GM11168 (cell line): ENCODE data around the gene CPLX1.
"Not testable (repeated sequence)": the region's sequence is repeated elsewhere in the genome, so short reads cannot be mapped to it uniquely, and the experiment has no call there.

Experiments used
- in situ Hi-C: fragments of 300-500 bp; cut with MboI; formaldehyde crosslinking; loops from one replicate; pipeline ENCODE4 v1.12.0; 2022; ENCODE audit warnings: low sequenced_read_pairs; ENCODE audit not compliant: unreplicated experiment

CPLX1 gene

DNA sequence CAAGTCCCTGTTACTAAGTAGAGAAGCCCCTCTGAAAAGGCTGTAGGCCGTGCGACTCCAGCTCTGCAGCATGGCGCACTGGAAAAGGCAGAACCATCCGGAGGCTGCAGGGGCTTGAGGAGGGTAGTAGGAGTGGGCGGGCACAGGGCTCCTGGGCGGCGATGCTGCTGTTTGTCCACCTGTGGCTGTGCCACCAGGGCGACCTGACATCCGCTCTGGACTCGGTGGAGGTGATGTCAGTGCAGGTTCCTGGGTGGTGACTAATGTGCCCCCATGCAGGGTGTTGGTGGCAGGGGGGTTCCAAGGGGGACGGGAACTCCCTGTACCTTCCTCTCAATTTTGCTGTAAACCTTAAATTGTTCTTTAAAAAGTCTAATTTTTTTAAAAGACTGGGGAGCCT is 62.0 kb downstream of the CPLX1 start:
- in situ Hi-C loops: no loop called here

DNA sequence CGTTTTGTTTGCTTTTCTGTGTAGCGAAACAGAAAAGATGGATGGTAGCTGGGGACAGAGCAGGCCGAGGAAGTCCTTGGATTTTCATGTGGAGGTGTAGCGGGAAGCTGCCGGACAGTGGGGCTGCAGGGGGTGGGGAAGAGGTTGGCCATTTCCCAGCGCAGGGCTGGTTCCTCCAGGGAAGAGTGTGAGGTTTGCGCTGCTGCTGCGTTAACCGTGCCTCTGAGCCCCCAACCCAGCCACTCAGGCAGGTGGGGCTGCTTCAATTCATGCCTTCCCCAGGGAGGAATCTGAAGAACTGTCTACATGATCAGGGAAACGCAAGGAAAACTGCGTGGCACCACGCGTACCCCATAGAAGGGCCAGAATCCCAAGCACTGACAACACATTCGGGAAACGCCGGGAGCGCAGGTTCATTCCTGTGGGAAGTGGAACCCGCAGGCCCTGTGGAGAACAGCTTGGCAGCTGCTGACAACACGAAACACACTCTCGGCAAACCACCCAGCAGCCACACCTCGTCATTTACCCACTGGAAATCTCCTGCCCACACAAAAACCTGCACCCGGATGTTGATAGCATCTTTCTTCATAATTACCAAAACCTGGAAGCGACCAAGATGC is 62.6 kb downstream of the CPLX1 start:
- in situ Hi-C loops: no loop called here

DNA sequence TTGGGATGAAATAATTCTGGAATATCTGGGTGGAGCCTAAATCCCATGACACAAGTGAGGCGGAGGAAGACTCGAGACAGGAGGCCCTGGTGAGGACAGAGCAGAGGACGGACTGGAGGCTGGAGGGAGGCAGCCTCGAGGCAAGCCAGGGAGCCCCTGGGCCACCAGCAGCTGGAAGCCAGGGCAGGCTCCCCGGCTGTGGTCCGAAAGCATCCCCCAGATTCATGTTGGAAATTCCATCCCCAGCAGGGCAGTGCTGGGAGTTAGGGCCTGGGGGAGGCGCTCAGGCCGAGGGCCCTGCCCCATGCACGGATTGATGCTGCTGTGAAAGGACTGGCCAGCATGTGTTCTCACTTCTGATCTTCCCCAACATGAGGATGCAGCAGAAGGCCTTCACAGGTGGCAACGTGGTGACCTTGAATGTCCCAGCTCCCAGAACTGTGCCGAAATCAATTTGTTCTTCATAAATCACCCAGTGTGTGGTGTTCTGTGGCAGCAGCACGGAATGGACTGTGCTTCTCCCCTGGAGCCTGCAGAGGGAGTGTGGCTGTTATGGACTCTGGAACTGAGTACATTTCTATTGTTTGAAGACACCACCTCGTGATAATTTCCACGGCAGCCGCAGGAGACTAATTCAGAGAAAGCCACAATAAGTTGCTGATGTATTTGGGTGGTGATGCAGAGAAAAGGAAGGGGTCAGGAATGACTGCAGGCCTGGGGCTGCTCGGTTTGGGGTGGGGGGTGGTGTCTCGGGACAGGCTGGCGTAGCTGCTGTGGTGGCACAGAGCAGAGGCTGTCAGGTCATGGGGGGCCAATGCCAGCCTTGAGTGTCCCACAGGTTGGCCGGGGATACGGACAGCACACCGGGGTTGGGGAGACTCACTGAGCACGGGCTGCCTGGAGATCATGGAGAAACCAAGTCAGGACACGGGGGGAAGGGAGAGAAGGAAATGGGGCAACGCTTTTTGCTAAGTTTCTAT is 63.4 kb downstream of the CPLX1 start:
- in situ Hi-C loops: no loop called here

DNA sequence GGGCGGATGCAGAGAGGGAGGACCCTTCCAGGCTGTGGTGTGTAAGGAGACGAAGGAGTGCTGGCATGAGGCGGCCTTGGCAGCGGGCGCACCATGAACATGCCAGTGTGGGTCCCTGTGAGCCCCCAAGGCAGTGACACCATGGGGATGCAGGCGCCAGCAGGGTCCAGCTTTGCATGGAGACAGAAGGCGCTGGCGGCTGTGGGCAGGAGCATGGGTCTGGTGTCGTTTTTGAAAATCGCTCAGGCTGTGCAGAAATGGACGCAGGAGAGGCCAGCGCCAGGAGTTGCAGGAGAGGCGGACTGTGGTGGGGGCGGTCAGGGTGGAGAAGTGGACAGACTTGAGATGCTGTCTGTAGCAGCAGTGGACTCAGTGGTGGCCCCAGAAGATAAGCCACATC is 64.2 kb downstream of the CPLX1 start:
- in situ Hi-C loops: no loop called here

DNA sequence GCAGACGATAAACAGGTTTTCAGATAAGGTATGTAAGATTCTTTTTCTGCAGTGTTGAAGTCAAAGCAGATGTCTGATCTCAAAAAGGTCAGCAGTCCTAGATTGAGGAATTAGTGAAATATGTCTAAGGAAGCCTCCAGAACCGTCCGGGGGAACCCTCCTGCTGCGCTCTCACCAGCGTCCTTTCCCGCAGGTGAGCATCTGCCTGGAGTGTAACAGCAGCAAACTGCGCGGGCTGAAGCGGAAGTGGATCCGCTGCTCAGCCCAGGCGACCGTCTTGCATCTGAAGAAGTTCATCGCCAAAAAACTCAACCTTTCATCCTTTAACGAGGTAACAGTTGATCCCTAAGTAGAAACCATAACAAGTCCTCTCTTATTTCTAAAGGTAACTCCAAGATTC is 64.8 kb downstream of the CPLX1 start:
- in situ Hi-C loops: no loop called here

DNA sequence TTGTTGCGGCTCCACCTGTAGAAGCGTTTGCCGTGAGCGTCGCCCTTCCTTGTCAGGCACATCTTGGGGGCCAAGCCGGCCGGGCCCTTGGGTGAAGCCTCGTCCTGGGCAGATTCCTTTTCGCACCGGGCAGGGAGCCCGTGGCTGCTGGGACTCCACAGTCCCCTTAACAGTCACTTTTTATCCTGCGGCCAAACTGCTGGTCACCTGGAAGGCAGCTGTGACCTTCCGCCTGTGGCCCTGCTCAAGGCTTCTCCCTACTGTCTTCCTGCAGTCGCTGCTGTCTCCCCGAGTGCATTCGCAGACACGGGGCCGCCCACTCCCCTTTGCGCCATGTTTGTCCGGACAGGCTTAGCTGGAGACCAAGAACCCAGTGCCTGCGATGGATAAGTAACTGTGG is 65.3 kb downstream of the CPLX1 start:
- in situ Hi-C loops: no loop called here

DNA sequence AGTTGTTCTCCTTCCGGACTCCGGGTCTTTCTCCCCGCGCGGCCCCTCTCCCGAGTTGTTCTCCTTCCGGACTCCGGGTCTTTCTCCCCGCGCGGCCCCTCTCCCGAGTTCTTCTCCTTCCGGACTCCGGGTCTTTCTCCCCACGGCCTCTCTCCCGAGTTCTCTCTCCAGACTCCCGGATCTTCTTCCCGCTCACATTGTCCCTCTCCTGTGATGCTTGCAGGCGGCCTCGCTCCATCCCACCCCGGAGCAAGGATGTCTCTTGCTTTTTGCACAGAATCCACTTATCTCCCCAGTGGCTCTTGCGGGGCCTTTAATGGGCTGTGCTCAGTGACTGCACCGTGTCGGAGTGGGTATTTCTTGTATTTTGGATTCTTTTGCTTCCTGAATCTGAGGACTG is 66.1 kb downstream of the CPLX1 start:
- in situ Hi-C loops: not testable (repeated sequence)

DNA sequence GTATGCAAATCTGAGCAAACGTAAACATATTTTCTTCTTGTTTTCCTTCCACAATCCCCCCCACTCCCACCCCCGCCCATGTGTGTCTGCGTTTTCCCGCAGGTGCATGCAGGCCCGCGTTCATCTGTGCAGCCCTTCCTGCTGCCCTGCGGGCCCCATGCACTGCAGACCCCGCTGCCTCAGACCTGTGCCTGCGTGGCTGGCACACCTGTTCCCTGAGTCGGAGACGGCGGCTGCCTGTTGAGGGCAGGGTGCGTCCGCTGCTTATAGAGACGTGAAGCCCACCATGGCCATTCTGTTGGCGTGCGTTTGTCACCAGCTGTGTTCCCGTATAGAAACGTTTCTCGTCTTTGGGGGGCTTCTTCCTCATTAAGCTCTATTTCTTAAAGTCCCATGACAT is 68.8 kb downstream of the CPLX1 start:
- in situ Hi-C loops: no loop called here

DNA sequence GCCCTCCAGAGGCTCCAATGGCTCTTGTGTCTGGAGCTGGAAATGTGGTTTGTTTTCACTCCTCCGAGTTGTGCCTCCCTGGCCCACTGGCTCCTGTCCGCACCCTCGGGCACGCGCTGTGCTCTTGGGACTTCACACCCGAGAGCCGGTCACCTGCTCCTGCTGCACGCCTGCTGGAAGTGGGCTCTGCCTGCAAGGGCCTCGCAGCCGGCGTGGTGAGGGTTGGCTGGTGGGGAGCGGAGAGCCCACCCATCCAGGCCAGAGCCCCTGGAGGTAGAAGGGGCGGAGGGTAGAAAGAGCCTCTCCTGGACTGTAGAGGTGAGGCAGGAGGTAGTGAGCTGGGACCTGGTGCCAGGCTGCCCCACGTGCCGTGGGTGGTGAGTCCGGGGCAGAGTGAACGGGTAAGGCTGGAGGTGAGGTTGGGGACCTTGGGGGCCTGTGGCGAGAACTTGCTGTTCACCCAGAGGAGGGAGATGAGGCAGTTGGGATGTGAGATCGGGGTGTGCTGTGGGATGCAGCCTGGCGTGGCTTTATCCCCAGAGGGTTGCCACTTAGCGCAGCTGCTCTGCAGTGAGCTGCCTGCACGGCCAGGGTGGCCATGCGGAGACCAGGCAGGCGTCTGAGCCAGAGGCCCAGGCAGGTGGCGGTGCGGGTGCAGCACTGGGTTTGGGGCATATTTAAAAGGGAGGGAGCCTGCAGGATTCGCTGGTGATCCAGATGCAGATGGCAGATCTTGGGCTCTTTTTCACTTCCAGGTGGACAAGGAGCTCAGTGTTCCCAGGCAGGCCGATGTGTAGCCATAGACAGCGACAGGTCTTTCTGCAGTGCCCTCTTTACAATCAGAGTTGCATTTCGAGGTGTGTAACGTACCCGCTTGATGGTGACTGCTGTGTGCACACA is 71.5 kb downstream of the CPLX1 start:
- in situ Hi-C loops: no loop called here

DNA sequence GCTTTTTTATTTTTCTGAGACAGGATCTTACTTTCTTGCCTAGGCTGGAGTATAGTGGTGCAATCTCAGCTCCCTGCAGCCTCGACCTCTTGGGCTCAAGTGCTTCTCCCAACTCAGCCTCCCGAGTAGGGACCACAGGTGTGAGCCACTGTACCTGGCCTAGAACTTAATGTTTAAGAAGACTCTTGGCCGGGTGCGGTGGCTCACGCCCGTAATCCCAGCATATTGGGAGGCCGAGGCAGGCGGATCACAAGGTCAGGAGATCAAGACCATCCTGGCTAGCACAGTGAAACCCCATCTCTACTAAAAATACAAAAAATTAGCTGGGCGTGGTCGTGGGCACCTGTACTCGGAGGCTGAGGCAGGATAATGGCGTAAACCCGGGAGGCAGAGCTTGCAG is 72.7 kb downstream of the CPLX1 start:
- in situ Hi-C loops: not testable (repeated sequence)

DNA sequence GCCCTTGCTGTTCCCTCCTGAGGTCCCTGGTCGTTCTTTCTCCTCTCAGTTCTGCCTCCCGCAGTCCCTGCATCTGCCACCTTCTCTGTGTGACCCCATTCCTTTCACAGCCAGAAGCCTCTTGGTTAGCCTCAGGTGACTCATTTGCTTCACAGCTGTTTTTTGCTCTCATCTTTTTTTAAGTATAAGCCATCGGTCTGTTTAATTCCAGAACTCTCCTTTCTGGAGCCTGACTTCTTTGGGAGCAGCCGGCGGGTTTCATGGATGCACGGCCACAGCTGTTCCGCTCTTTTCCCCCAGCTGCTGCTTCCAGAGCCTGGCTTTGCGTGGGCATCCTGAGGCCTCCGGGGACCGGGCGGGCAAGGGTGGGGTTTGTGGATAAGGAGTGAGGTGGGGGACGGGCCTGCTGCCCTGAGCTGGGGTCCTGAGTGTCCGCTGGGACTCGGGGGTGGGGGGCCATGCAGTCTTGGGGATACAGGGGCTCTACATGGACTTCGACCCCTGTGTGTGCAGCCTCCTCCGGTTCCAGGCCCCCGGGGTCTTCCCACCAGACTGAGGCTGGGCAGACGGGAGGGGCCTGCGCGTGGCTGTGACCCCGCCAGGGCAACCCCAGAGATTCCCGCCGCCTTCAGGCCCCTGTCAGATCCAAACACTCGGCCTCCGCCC is 73.6 kb downstream of the CPLX1 start:
- in situ Hi-C loops: no loop called here

DNA sequence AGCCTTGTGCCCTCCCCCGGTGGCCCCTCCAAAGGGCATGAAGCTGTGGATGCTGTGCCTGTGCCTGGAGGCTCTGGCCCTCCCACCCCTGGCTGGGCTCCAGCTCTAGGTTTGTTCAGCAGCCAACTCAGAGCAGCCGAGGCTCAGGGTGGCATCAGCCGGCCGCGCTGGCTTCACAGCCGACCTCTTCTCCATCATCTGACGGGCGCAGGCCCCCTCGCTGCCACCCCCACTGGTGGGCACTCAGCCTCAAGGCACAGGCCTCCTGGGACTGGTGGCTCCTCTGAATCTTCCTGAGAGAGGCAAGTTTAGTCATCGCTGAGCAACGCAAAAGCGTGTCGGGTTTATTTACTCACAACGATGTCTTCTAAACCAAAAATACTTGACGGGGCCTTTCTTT is 74.3 kb downstream of the CPLX1 start:
- in situ Hi-C loops: no loop called here

DNA sequence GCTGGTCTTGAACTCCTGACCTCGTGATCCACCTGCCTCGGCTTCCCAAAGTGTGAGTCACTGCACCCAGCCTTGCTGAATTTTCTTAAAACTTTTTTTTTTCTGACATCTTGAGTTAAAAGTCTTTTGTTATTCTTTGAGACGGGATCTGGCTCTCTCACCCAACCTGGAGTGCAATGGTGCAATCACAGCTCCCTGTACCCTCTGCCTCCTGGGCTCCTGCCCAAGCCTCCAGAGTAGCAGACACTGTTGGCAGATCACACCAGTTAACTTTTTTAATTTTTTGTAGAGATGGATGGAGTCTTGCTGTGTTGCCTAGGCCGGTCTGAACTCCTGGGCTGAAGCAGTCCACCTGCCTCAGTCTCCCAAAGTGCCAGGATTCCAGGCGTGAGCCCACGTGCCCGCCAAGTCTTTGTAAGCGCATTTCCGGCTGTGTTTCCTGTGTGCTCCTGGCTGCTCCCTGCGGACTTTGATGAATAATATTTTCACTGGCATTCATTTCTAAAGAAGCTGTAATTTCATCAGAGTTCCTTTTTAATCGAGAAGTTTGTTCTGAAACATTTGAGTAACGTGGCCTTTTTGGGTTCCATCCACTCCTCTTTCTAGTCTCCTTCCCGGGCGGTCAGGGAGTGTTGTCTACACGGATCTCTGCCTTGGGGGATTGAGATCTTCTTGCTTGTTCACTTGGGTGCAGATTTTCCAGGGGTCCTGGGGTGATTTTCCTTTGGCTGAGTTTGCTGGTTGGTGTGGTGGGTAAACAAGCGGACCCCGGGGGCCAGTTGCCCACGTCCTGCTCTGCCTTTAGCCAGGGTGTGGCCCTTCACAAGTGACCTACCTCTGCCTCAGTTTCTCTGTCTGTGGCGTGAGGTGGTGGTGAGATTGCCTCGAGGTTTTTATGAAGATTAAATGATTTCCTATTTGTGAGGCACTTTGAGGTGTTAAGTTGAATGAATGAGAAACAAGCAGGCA is 75.9 kb downstream of the CPLX1 start:
- in situ Hi-C loops: no loop called here

DNA sequence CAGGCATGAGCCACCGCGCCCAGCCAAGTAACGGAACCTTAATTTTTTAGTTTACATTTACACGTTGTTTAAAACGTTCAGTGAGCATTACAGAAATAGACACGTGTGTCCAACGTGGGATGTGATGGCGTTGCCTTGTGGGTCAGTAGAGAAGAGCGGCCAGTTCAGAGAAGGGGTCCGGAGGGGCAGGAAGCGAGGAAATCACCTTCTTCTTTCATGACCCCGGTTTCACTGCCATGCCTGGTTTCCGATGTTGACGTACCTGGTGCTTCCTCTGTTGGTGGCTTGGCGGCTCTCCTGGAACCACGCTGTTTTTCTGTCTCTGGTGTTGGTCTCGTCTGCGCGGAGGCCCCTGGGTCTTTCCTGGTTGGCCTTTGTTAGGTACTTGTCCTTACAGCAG is 77.5 kb downstream of the CPLX1 start:
- in situ Hi-C loops: no loop called here

DNA sequence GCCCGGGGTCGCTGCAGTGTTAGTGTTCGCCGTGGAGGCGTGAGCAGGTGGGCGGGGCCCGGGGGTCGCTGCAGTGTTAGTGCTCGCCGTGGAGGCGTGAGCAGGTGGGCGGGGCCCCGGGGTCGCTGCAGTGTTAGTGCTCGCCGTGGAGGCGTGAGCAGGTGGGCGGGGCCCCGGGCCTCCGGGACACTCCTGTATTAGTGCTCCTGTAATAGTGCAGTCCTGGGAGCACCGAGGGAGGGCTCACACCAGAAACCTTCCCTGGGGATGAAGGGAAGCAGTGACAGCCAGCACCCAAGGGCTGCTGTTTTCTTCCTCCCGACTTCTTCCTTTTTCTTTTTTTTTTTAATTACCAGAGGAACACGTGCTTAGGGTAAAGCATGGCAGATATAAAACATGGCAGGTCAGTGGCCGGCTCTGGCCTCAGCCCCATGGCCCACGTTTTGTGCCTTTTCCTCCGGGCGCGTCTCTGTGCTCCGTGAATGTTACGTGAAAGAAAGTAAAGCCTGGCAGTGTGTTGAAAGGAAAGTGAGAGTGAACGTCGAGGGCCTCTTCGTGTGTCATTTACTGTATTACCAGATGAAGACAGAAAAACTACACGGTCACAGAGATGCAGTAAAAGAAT is 78.3 kb downstream of the CPLX1 start:
- in situ Hi-C loops: no loop called here

DNA sequence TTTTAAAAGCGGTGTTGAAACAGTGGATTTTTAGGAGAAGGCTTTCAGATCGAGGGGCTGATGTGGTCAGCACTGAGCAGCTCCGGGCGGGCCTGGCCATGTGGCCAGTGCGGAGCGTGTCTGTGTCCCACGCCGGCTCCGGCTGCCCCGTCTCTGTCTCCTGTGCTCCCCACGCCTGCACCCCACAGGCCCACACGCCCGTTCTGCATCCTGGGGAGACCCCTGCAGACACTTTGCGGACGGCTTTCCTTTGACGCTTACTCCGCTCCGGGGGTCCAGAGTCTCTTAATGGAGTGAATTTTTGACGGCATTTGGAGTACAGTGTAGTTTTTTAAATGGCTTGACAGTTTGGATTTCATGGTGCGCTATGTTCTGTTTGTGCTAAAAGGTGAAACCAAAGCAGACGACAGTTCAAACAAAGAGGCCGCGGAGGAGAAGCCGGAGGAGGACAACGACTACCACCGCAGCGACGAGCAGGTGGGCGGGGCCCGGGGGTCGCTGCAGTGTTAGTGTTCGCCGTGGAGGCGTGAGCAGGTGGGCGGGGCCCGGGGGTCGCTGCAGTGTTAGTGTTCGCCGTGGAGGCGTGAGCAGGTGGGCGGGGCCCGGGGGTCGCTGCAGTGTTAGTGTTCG is 81.6 kb downstream of the CPLX1 start:
- in situ Hi-C loops: no loop called here

DNA sequence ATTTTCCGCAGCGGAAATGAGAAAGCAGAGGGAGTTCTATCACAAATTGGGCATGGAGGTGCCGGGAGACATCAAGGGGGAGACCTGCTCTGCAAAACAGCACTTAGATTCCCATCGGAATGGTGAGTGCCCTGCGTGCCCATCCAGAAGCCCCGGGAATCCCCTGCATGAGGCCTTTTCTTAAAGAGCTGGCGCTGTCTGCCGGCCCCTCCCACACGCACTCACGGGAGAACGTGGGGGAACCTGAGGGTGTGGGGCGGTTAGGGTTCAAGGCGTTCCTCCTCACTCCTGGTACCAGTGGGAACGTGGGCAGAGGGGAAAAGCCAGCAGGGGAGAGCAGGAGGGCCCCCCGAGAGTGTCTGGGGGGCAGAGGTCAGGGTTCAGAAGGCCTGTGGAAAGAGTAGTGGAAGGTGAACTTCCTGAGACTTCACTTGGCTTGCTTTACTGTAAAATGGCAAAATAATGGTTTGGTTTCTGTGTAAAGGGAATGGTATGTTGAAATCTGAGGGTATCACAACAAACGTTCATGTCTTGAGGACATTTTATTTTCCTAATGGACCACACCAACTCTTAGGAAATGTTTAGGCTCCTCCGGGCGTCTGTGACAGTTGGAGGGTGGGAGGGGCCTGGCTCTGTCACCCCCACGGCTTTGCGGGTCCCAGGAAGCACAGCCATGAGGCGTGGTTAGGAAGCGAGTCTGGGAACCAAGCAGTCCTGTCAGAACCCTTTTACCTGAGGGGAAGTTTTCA is 82.3 kb downstream of the CPLX1 start:
- in situ Hi-C loops: no loop called here
